LoVo (cell line): Measurements from ENCODE around the gene HSDL2.
A peak's percentile ranks its signal among the peaks of the same experiment; 100 is the strongest.
"Not testable (repeated sequence)": the region's sequence is repeated elsewhere in the genome, so short reads cannot be mapped to it uniquely, and the experiment has no call there.

Source experiments
- DNase-seq: peaks from one replicate; pipeline ENCODE4 v3.0.0-alpha.2; 2016; ENCODE audit warnings: low spot score

Gene HSDL2

GRCh38 chr9:112366591-112366990 is 13.3 kb upstream of the HSDL2 start:
- DNase-seq, result no peak

GRCh38 chr9:112367465-112367864 is 12.4 kb upstream of the HSDL2 start:
- DNase-seq, result no peak

GRCh38 chr9:112369817-112370216 is 10.1 kb upstream of the HSDL2 start:
- no peak for DNase-seq

- DNase-seq, result no peak
These were observed 8.8 kb upstream of the HSDL2 start for GRCh38 chr9:112371060-112371459.

- DNase-seq, result not testable (repeated sequence)
These were observed 6.2 kb upstream of the HSDL2 start for GRCh38 chr9:112373666-112374065.

GRCh38 chr9:112374232-112374631 is 5.7 kb upstream of the HSDL2 start:
- not testable (repeated sequence) for DNase-seq

- no peak for DNase-seq
These were observed 4.5 kb upstream of the HSDL2 start for GRCh38 chr9:112375361-112375760.

- DNase-seq, result no peak
These were observed 2.8 kb upstream of the HSDL2 start for GRCh38 chr9:112377087-112377486.

- no peak for DNase-seq
These were observed 2.1 kb upstream of the HSDL2 start for GRCh38 chr9:112377684-112378327.

GRCh38 chr9:112378328-112379176 is 1.4 kb upstream of the HSDL2 start:
- DNase-seq, result peak; percentile 23

- DNase-seq, result peak; percentile 99
These were observed 469 bp upstream of the HSDL2 start for GRCh38 chr9:112379177-112380101.

GRCh38 chr9:112380825-112381221 is 915 bp downstream of the HSDL2 start:
- no peak for DNase-seq

GRCh38 chr9:112382066-112382465 is 2.2 kb downstream of the HSDL2 start:
- DNase-seq, result no peak

GRCh38 chr9:112382501-112383364 is 2.8 kb downstream of the HSDL2 start:
- DNase-seq, result no peak

- DNase-seq, result no peak
These were observed 4.3 kb downstream of the HSDL2 start for GRCh38 chr9:112384219-112384618.

GRCh38 chr9:112384690-112385089 is 4.8 kb downstream of the HSDL2 start:
- no peak for DNase-seq

GRCh38 chr9:112387115-112387514 is 7.2 kb downstream of the HSDL2 start:
- no peak for DNase-seq

- not testable (repeated sequence) for DNase-seq
These were observed 10.0 kb downstream of the HSDL2 start for GRCh38 chr9:112389897-112390296.

- DNase-seq, result not testable (repeated sequence)
These were observed 12.1 kb downstream of the HSDL2 start for GRCh38 chr9:112391936-112392560.

- DNase-seq, result not testable (repeated sequence)
These were observed 13.2 kb downstream of the HSDL2 start for GRCh38 chr9:112393146-112393545.

GRCh38 chr9:112396416-112396815 is 16.5 kb downstream of the HSDL2 start:
- no peak for DNase-seq
